H1 (cell line): ENCODE data around the gene TLR7. TPM values are rescaled to one million over a fixed set of nuclear protein-coding genes. Genes with fewer than 3 reads are reported as not detected.

Source experiments
- CTCF ChIA-PET: fragments of 300-600 bp; sonication (Branson Sonifier 250); formaldehyde crosslinking; loops from one replicate; lab custom pipeline; 2021; ENCODE audit not compliant: partially characterized antibody; lab: Charles Lee
- POLR2A ChIA-PET: fragments of 300-600 bp; sonication (Branson Sonifier 250); formaldehyde crosslinking; loops from one replicate; lab custom pipeline; 2021; ENCODE audit warnings: inconsistent platforms; ENCODE audit not compliant: partially characterized antibody; lab: Charles Lee
- DNase-seq, 2 experiments: peaks; one replicate each; pipeline versions ENCODE4 v3.0.0 to v3.0.0-alpha.2; 2010 to 2022; ENCODE audit warnings: low spot score in 2 of 2, low read depth in 1 of 2, mixed read lengths in 1 of 2
- FAIRE-seq: peaks from 2 replicates; lab custom pipeline; 2011; peaks lifted over from hg19 to GRCh38; lab: Jason Lieb, UNC
- H2AFZ ChIP-seq: 2 replicates; pipeline ENCODE4 v1.8.1; 2012; ENCODE audit warnings: low read length, inconsistent platforms
- H2AK5ac ChIP-seq: 2 replicates; pipeline ENCODE4 v1.6.1; 2013; ENCODE audit warnings: low read depth, low read length
- H2BK120ac ChIP-seq: replicated peaks from 2 replicates; pipeline ENCODE3; 2013; ENCODE audit warnings: low read depth, low read length, inconsistent platforms
- H2BK12ac ChIP-seq: 2 replicates; pipeline ENCODE4 v1.6.1; 2013; ENCODE audit warnings: low read depth, low read length
- H2BK15ac ChIP-seq: 2 replicates; pipeline ENCODE4 v1.6.1; 2013; ENCODE audit warnings: low read length
- H2BK20ac ChIP-seq: 2 replicates; pipeline ENCODE4 v1.6.1; 2013; ENCODE audit warnings: low read length
- H2BK5ac ChIP-seq: 2 replicates; pipeline ENCODE4 v1.6.1; 2013; ENCODE audit warnings: low read depth, low read length
- H3K14ac ChIP-seq: 2 replicates; pipeline ENCODE4 v1.6.1; 2013; ENCODE audit warnings: inconsistent platforms; ENCODE audit not compliant: insufficient read length
- H3K18ac ChIP-seq: 2 replicates; pipeline ENCODE4 v1.6.1; 2013; ENCODE audit warnings: low read length; ENCODE audit errors: extremely low read depth
- H3K23ac ChIP-seq: 2 replicates; pipeline ENCODE4 v1.6.1; 2013; ENCODE audit warnings: inconsistent platforms; ENCODE audit not compliant: insufficient read length
- H3K23me2 ChIP-seq: 2 replicates; pipeline ENCODE4 v1.6.1; 2013; ENCODE audit warnings: low read depth, low read length
- H3K27ac ChIP-seq: 2 replicates; pipeline ENCODE4 v1.6.1; 2011; ENCODE audit warnings: low read depth, low read length, inconsistent platforms
- H3K27me3 ChIP-seq, 4 experiments: replicated peaks in 1 of 4; 1 replicate in 1 of 4; 2 replicates in 3 of 4; pipeline versions ENCODE4 v1.6.1 to v1.8.1; 2011 to 2013; ENCODE audit warnings: low read length in 3 of 4, mild to moderate bottlenecking in 3 of 4, inconsistent platforms in 2 of 4, mixed read lengths in 2 of 4, moderate library complexity in 1 of 4; ENCODE audit not compliant: control insufficient read depth in 3 of 4, insufficient read depth in 3 of 4; ENCODE audit errors: extremely low read depth in 1 of 4
- H3K36me3 ChIP-seq, 4 experiments: 2 replicates each; pipeline versions ENCODE4 v1.6.1 to v1.8.1; 2011 to 2013; ENCODE audit warnings: mild to moderate bottlenecking in 4 of 4, low read length in 3 of 4, moderate library complexity in 2 of 4, control low read depth in 1 of 4, inconsistent platforms in 1 of 4; ENCODE audit not compliant: insufficient read depth in 4 of 4, control insufficient read depth in 2 of 4
- H3K4ac ChIP-seq: replicated peaks from 2 replicates; pipeline ENCODE3; 2013; ENCODE audit warnings: low read length, low read depth, mixed read lengths, inconsistent platforms; ENCODE audit not compliant: insufficient read length
- H3K4me1 ChIP-seq, 4 experiments: replicated peaks in 1 of 4; 1 replicate in 1 of 4; 2 replicates in 3 of 4; pipeline versions ENCODE4 v1.6.1 to v1.8.1; 2011 to 2013; ENCODE audit warnings: low read length in 3 of 4, inconsistent platforms in 2 of 4, mixed read lengths in 1 of 4; ENCODE audit not compliant: insufficient read depth in 4 of 4, control insufficient read depth in 3 of 4
- H3K4me2 ChIP-seq, 2 experiments: 2 replicates each; pipeline versions ENCODE4 v1.6.1 to v1.8.1; 2011 to 2013; ENCODE audit warnings: low read depth in 2 of 2, low read length in 2 of 2, control low read depth in 1 of 2, inconsistent platforms in 1 of 2, mild to moderate bottlenecking in 1 of 2; ENCODE audit not compliant: insufficient read depth in 1 of 2
- H3K4me3 ChIP-seq, 4 experiments: fragments of 200-600, 300-600 bp in 1 of 4; sonication (generic), shearing (Covaris generic), sonication (Bioruptor Twin) in 1 of 4; 2 replicates each; pipeline versions ENCODE4 v1.5.1 to v1.8.1; 2011 to 2016; ENCODE audit warnings: low read length in 4 of 4, low read depth in 3 of 4, control low read depth in 2 of 4, inconsistent platforms in 2 of 4, mild to moderate bottlenecking in 2 of 4, mixed read lengths in 1 of 4, moderate library complexity in 1 of 4; ENCODE audit not compliant: insufficient read depth in 2 of 4; ENCODE audit errors: extremely low read depth in 1 of 4
- H3K56ac ChIP-seq: replicated peaks from 2 replicates; pipeline ENCODE3; 2013; ENCODE audit warnings: low read depth, mild to moderate bottlenecking, mixed read lengths, low read length, inconsistent platforms; ENCODE audit not compliant: insufficient read length
- H3K79me1 ChIP-seq: 2 replicates; pipeline ENCODE4 v1.6.1; 2013; ENCODE audit warnings: low read depth, low read length, control low read depth
- H3K79me2 ChIP-seq, 2 experiments: 2 replicates each; pipeline versions ENCODE4 v1.6.1 to v1.8.1; 2012 to 2013; ENCODE audit warnings: low read length in 2 of 2, mild to moderate bottlenecking in 2 of 2, inconsistent platforms in 1 of 2; ENCODE audit not compliant: insufficient read depth in 2 of 2, control insufficient read depth in 1 of 2
- H3K9ac ChIP-seq, 4 experiments: replicated peaks in 1 of 4; 1 replicate in 1 of 4; 2 replicates in 3 of 4; pipeline versions ENCODE4 v1.6.1 to v1.8.1; 2011 to 2013; ENCODE audit warnings: low read depth in 3 of 4, low read length in 3 of 4, control low read depth in 2 of 4, mild to moderate bottlenecking in 2 of 4, moderate library complexity in 2 of 4, inconsistent platforms in 1 of 4; ENCODE audit errors: extremely low read depth in 1 of 4
- H3K9me3 ChIP-seq, 2 experiments: 2 replicates each; pipeline versions ENCODE4 v1.6.1 to v1.8.1; 2012 to 2013; ENCODE audit warnings: mild to moderate bottlenecking in 2 of 2, moderate library complexity in 2 of 2, control low read depth in 1 of 2, inconsistent platforms in 1 of 2, low read depth in 1 of 2, low read length in 1 of 2, mixed read lengths in 1 of 2; ENCODE audit not compliant: insufficient read depth in 2 of 2
- H4K20me1 ChIP-seq, 2 experiments: replicated peaks in 1 of 2; 2 replicates each; pipeline versions ENCODE3 to v1.8.1; 2011 to 2013; ENCODE audit warnings: inconsistent platforms in 2 of 2, low read length in 2 of 2, mild to moderate bottlenecking in 1 of 2; ENCODE audit not compliant: insufficient read depth in 2 of 2, control insufficient read depth in 1 of 2
- H4K5ac ChIP-seq: 2 replicates; pipeline ENCODE4 v1.6.1; 2013; ENCODE audit warnings: low read length, low read depth, mixed read lengths, inconsistent platforms; ENCODE audit not compliant: insufficient read length
- H4K8ac ChIP-seq: 2 replicates; pipeline ENCODE4 v1.8.0; 2013; ENCODE audit warnings: mild to moderate bottlenecking, moderate library complexity, low read length, inconsistent platforms; ENCODE audit not compliant: insufficient read depth; ENCODE audit errors: extremely low read depth
- H4K91ac ChIP-seq: replicated peaks from 2 replicates; pipeline ENCODE3; 2013; ENCODE audit warnings: low read length, mixed read lengths, inconsistent platforms; ENCODE audit not compliant: insufficient read length
- BACH1 ChIP-seq: IDR thresholded peaks from 2 replicates; pipeline ENCODE4 v1.6.1; 2012; ENCODE audit warnings: low read length, improper control_type of control experiment
- CBX5 ChIP-seq: fragments of 300-800, 300-1000 bp; sonication (generic); IDR thresholded peaks from 2 replicates; pipeline ENCODE4 v1.7.1; 2016; ENCODE audit warnings: antibody characterized with exemption, low read length, low read depth
- CHD1 ChIP-seq: IDR thresholded peaks from 2 replicates; pipeline ENCODE4 v1.6.1; 2012; ENCODE audit warnings: low read depth, low read length, improper control_type of control experiment
- GABPA ChIP-seq: IDR thresholded peaks from 2 replicates; pipeline ENCODE4 v1.6.1; 2011; ENCODE audit warnings: mild to moderate bottlenecking, low read length, moderate library complexity, borderline replicate concordance; ENCODE audit not compliant: insufficient read depth
- HDAC2 ChIP-seq, 2 experiments: fragments of 300-600 bp in 1 of 2; sonication (generic) in 1 of 2; IDR thresholded peaks; 2 replicates each; pipeline ENCODE4 v1.6.1; 2011 to 2012; ENCODE audit warnings: low read depth in 2 of 2, low read length in 2 of 2, mild to moderate bottlenecking in 2 of 2, moderate library complexity in 2 of 2, borderline replicate concordance in 1 of 2, inconsistent platforms in 1 of 2
- RFX5 ChIP-seq: IDR thresholded peaks from 2 replicates; pipeline ENCODE4 v1.6.1; 2011; ENCODE audit warnings: low read depth, low read length, improper control_type of control experiment, borderline replicate concordance
- YY1 ChIP-seq: IDR thresholded peaks from 2 replicates; pipeline ENCODE4 v1.6.1; 2011; ENCODE audit warnings: low read depth, mild to moderate bottlenecking, low read length
- WGBS, 2 experiments: shearing (Covaris generic) in 1 of 2; methylation state at CpG; one replicate each; pipeline versions ENCODE4 v1.1.6 to v1.1.7; 2013 to 2015; ENCODE audit warnings: low lambda C conversion rate in 2 of 2, mixed read lengths in 2 of 2, inconsistent platforms in 1 of 2, low coverage in 1 of 2, missing lambda C conversion rate in 1 of 2; ENCODE audit not compliant: insufficient replicate concordance in 2 of 2, insufficient coverage in 1 of 2, insufficient read length in 1 of 2; ENCODE audit errors: extremely low coverage in 1 of 2, missing lambda C conversion rate in 1 of 2; 5-methylcytosine and 5-hydroxymethylcytosine counted together
- polyA plus RNA-seq, 7 experiments: library from polyadenylated mRNA; depleted of rRNA in 3 of 7; stranded (reverse) in 5 of 7; unstranded in 2 of 7; fragments of >200 nt in 5 of 7; fragments of 200-250 nt in 2 of 7; gene quantifications; 1 replicate in 5 of 7; 2 replicates in 1 of 7; 4 replicates in 1 of 7; pipeline versions ENCODE4 v1.2.1 to v1.2.3, GENCODE V29; 2011 to 2013; ENCODE audit warnings: missing spikeins in 2 of 7, mixed read lengths in 2 of 7
- total RNA-seq: library from RNA; stranded (reverse); fragmentation: NEBNext Ultra II Directional; extraction: Animal tissue kit (Norgen Biotek cat#: 25700); gene quantifications from 2 replicates; pipeline ENCODE4 v1.2.1, GENCODE V29; 2021

Gene TLR7
- total and polyA plus RNA-seq, 2 of the 8 experiments (the other 6 are each of a cell fraction or from before 2014, with no cell fraction given) = 0.02 TPM; not detected in 1

- Histone ChIP-seq H3K79me1 (no peaks in the 10 kb centered on the region), H2BK5ac (no peak overlapping the region), H3K27me3 (no peaks in the 10 kb centered on the region), H4K5ac (no peak overlapping the region), H2BK15ac (no peak overlapping the region), H3K23me2 (no peaks in the 10 kb centered on the region), H3K4me1 (no peaks in the 10 kb centered on the region), H3K36me3 (no peaks in the 10 kb centered on the region), H2AFZ (no peak overlapping the region), H2BK20ac (no peak overlapping the region), H3K79me2 (no peaks in the 10 kb centered on the region), H3K9ac (no peak overlapping the region), H3K56ac (no peak overlapping the region), H2AK5ac (no peak overlapping the region), H2BK120ac (no peak overlapping the region), H4K8ac (no peak overlapping the region), H3K9me3 (no peaks in the 10 kb centered on the region), H3K14ac (no peak overlapping the region), H3K4me2 (no peak overlapping the region), H2BK12ac (no peak overlapping the region), H4K91ac (no peak overlapping the region), H3K4me3 (no peak overlapping the region), H3K27ac (no peak overlapping the region), H4K20me1 (no peaks in the 10 kb centered on the region), H3K23ac (no peak overlapping the region), H3K4ac (no peak overlapping the region), H3K18ac (no peak overlapping the region)
- FAIRE-seq (no peak), DNase-seq (no peak)
- POLR2A ChIA-PET = interaction anchor here (1.1 kb wide), 1 partner anchor 11 kb away, joined by 3 read pairs; no protein-coding TSS in a partner anchor
- 93% methylated on average over 3 of the region's 4 CpGs; no CpG with 5 or more reads in 1 of the 2 experiments for WGBS, 2 experiments
- CTCF ChIA-PET = interaction anchor here (1.4 kb wide), 1 partner anchor 158 kb away, joined by 3 read pairs; no protein-coding TSS in a partner anchor
- no peak for TF ChIP-seq GABPA
- no peak for TF ChIP-seq BACH1
- no peak for TF ChIP-seq CHD1
- no peak for TF ChIP-seq HDAC2 (IDR thresholded peaks at IDR 0.05; ENCODE audit: borderline replicate concordance in 1 of 2, low read depth in 2 of 2, low read length in 2 of 2)
- no peak for TF ChIP-seq YY1
- TF ChIP-seq CBX5 = no peak
- TF ChIP-seq RFX5 = no peak
Observed at GRCh38 chrX:12929701-12930100, 62.8 kb downstream of the TLR7 start.
